ENCODE measurements around the gene ITSN1.

DNA sequence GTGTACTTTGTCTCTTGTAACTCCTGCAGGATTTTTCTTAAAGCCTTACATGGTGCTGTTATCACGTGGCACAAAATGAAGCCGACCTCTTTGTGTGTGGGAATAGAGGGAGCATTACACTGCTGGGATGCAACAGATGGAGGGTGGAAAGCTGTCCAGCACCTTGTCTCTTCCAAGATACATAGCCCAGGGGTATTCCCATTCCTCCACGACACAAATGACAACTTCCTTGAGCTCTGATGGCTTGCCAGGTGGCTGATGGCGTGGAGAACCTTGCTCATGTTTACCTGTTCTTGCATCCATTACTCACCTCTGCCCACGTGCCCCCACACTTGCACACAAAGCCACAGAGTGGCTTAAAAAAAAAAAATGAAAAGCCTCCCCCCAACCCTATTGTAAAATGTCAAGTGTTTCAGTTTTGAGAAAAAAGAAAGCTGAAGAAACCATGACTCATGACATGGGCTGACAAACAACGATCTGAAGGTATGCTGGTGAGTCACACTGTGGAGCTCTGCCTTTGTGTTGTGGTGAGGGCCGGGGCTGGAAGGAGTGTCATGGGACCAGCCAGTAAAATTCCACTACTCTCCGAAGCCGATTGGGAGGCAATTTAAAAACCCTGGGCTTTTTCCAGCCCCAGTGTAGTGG lies 305.3 kb downstream of the ITSN1 start:
- TF ChIP-seq POLR2AphosphoS5 (IDR thresholded peaks at IDR 0.05; ENCODE audit: low read depth, low read length), result no peak
- 0 out of 2 replicates have a peak, but pooled peaks have one; percentile 34 for TF ChIP-seq SIN3A (IDR thresholded peaks at IDR 0.05; ENCODE audit: borderline replicate concordance, insufficient read depth, low read length)
- TF ChIP-seq TAF1 (IDR thresholded peaks at IDR 0.05; ENCODE audit: borderline replicate concordance, insufficient read depth, low read length), result no peak

Data from PFSK-1 (cell line).